Kidney (tissue), 14 donors: ENCODE data around the gene NT5C1A. TPM values are rescaled to one million over a fixed set of nuclear protein-coding genes. Genes with fewer than 3 reads are reported as not detected.

Experiments used
- DNase-seq, 5 donors: peaks; one replicate each; pipeline ENCODE4 v3.0.0-alpha.2; 2013 to 2020
- FAIRE-seq: peaks from 2 replicates; lab custom pipeline; 2012; peaks lifted over from hg19 to GRCh38; lab: Jason Lieb, UNC
- H3K27ac ChIP-seq, 2 donors: one replicate each; pipeline ENCODE4 v1.7.0; 2013; ENCODE audit warnings: low read depth in 2 of 2, low read length in 2 of 2, inconsistent platforms in 1 of 2
- H3K27me3 ChIP-seq: one replicate; pipeline ENCODE4 v1.7.1; 2013; ENCODE audit warnings: low read length, inconsistent platforms; ENCODE audit not compliant: control insufficient read depth, insufficient read depth
- H3K36me3 ChIP-seq, 3 donors: one replicate each; pipeline versions ENCODE4 v1.7.0 to v1.7.1; 2013; ENCODE audit warnings: low read length in 3 of 3, control low read depth in 1 of 3, inconsistent platforms in 1 of 3; ENCODE audit not compliant: insufficient read depth in 3 of 3, control insufficient read depth in 2 of 3
- H3K4me1 ChIP-seq, 3 donors: one replicate each; pipeline versions ENCODE4 v1.7.0 to v1.7.1; 2013; ENCODE audit warnings: low read length in 3 of 3, inconsistent platforms in 1 of 3, low read depth in 1 of 3; ENCODE audit not compliant: control insufficient read depth in 2 of 3, insufficient read depth in 2 of 3
- H3K4me3 ChIP-seq, 3 donors: one replicate each; pipeline versions ENCODE4 v1.7.0 to v1.8.1; 2013; ENCODE audit warnings: low read length in 3 of 3, control low read depth in 1 of 3, inconsistent platforms in 1 of 3
- H3K9ac ChIP-seq, 3 donors: one replicate each; pipeline versions ENCODE4 v1.7.0 to v1.7.1; 2013; ENCODE audit warnings: low read length in 3 of 3, control low read depth in 1 of 3, inconsistent platforms in 1 of 3
- H3K9me3 ChIP-seq, 3 donors: one replicate each; pipeline versions ENCODE4 v1.7.0 to v1.7.1; 2013; ENCODE audit warnings: low read length in 3 of 3, control low read depth in 1 of 3, inconsistent platforms in 1 of 3; ENCODE audit not compliant: control insufficient read depth in 2 of 3, insufficient read depth in 1 of 3
- CTCF ChIP-seq: IDR thresholded peaks from 3 replicates; pipeline ENCODE4 v1.5.1; 2012; ENCODE audit warnings: mild to moderate bottlenecking, moderate library complexity, borderline replicate concordance; ENCODE audit not compliant: insufficient read depth; ENCODE audit errors: extremely low read depth
- intact Hi-C: fragments of 100-400 bp; cut with DNase I; formaldehyde crosslinking; loops from one replicate; pipeline ENCODE4 v1.11.1; 2022
- polyA plus RNA-seq: library from polyadenylated mRNA; stranded (reverse); fragments of 350-450 nt; fragmentation: Illumina TruSeq; extraction: RNeasy Lipid Tissue Mini Kit (QIAGEN cat#74804); gene quantifications from one replicate; pipeline ENCODE4 v1.2.3, GENCODE V29; 2014; ENCODE audit warnings: low read depth, low replicate concordance; ENCODE audit not compliant: insufficient read depth
- total RNA-seq: library from RNA; stranded (reverse); fragmentation: NEBNext Ultra II Directional; extraction: Animal tissue kit (Norgen Biotek cat#: 25700); gene quantifications from one replicate; pipeline ENCODE4 v1.2.1, GENCODE V29; 2021
- donor health status: control.
- donor health status: control.
- donor health status: control.
- donor health status: control.
- donor health status: control.
- donor health status: DM: yes; HTN: yes; CAD: no.
- donor health status: Normal renal cell carcinoma (clear cell type).

NT5C1A gene
- total and polyA plus RNA-seq, 2 donors from 2014 or later: 0.62 to 2.0 TPM

- Histone ChIP-seq H3K4me3 (no peak overlapping the region), H3K27ac (no peak overlapping the region), H3K9ac (no peak overlapping the region), H3K36me3 (no peaks in the 10 kb centered on the region), H3K4me1 (peaks cover 0 to 9% (median 0%) of the 10 kb centered on the region in 3 donors), H3K27me3 (no peaks in the 10 kb centered on the region), H3K9me3 (no peaks in the 10 kb centered on the region)
- TF ChIP-seq CTCF: no peak
- FAIRE-seq (no peak), DNase-seq (no peak)
- intact Hi-C loops: loop anchor here (5.0 kb wide), 1 partner anchor 49 kb away; no protein-coding TSS in a partner anchor
Observed at GRCh38 chr1:39656391-39656790, 15.5 kb downstream of the NT5C1A start.

GRCh38 chr1:39655578-39656268 is 16.2 kb downstream of the NT5C1A start:
- H3K27me3 ChIP-seq: no peaks in the 10 kb centered on the region
- FAIRE-seq (no peak), DNase-seq (no peak)
- no peak overlapping the region for H3K27ac ChIP-seq
- no peaks in the 10 kb centered on the region for H3K9me3 ChIP-seq
- no peak overlapping the region for H3K9ac ChIP-seq
- H3K4me3 ChIP-seq: no peak overlapping the region
- intact Hi-C loops: loop anchor here (5.0 kb wide), 1 partner anchor 48 kb away; no protein-coding TSS in a partner anchor
- H3K4me1 ChIP-seq: peaks cover 0 to 9% (median 0%) of the 10 kb centered on the region in 3 donors
- no peaks in the 10 kb centered on the region for H3K36me3 ChIP-seq
- no peak for TF ChIP-seq CTCF

GRCh38 chr1:39654291-39654690 is 17.6 kb downstream of the NT5C1A start:
- TF ChIP-seq CTCF: no peak
- Histone ChIP-seq H3K27me3 (no peaks in the 10 kb centered on the region), H3K9ac (no peak overlapping the region), H3K4me1 (peaks cover 0 to 9% (median 0%) of the 10 kb centered on the region in 3 donors), H3K27ac (no peak overlapping the region), H3K36me3 (no peaks in the 10 kb centered on the region), H3K4me3 (no peak overlapping the region), H3K9me3 (no peaks in the 10 kb centered on the region)
- FAIRE-seq: no peak
- DNase-seq: no peak
- intact Hi-C loops: no loop called here
